ENCODE data around the gene DMXL1. TPM values are rescaled to one million over a fixed set of nuclear protein-coding genes. Genes with fewer than 3 reads are reported as not detected.
"Not testable (repeated sequence)": the region's sequence is repeated elsewhere in the genome, so short reads cannot be mapped to it uniquely, and the experiment has no call there.

Gene DMXL1
- total RNA-seq, 2 experiments from 2014 or later = 31.5 to 33.0 TPM

DNA sequence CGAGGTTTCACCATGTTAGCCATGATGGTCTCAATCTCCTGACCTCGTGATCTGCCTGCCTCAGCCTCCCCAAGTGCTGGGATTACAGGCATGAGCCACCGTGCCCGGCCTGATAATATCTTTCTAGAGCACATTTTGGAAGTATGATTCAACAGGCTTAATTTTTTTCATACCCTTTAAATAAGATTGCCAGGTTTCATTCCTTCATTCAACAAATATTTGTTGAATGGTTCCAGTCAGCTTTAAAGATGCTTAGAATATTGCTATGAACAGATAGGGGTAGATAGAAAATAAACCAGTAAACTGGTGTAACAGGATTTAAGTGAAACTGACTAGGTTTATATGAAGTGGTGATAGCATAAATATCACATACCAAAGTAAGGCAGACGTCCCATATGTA, 41.3 kb downstream of the DMXL1 start:
- POLR2A ChIA-PET = interaction anchor here (0.8 kb wide), 1 partner anchor 32 kb away, joined by 3 read pairs; no protein-coding TSS in a partner anchor
- no peak for DNase-seq
- H3K4me1 Mint-ChIP-seq = no peaks in the 10 kb centered on the region
- CTCF ChIA-PET = no interaction called here
- peaks cover 24% of the 10 kb centered on the region for H3K36me3 Mint-ChIP-seq (ENCODE audit: low read depth)
- H3K4me3 Mint-ChIP-seq = no peak overlapping the region
- no peak overlapping the region for H3K27ac Mint-ChIP-seq
- H3K27me3 Mint-ChIP-seq = no peaks in the 10 kb centered on the region
- no peaks in the 10 kb centered on the region for H3K9me3 Mint-ChIP-seq

DNA sequence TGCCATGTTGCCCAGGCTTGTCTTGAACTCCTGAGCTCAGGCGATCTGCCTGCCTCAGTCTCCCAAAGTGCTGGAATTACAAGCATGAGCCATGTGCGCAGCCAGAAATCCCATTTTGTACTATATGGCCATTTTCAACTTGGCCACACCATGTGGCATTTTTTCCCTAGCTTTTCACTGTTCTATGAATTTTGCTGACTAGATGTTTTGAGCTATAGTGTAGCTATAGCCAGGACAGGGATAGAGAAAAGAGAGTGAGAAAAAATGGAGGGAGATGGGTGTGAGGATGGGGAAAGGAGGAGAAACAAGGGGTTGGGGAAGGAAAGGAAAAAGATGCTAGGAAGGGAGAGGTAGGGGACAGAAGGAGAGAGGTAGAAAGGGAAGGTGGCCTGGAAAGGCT, 46.4 kb downstream of the DMXL1 start:
- Mint-ChIP-seq H3K4me1 (no peaks in the 10 kb centered on the region), H3K27ac (no peak overlapping the region), H3K27me3 (no peaks in the 10 kb centered on the region), H3K9me3 (peaks cover 3% of the 10 kb centered on the region), H3K36me3 (ENCODE audit: low read depth) (peaks cover 45% of the 10 kb centered on the region), H3K4me3 (no peak overlapping the region)
- no peak for DNase-seq
- POLR2A ChIA-PET = no interaction called here
- CTCF ChIA-PET = no interaction called here

DNA sequence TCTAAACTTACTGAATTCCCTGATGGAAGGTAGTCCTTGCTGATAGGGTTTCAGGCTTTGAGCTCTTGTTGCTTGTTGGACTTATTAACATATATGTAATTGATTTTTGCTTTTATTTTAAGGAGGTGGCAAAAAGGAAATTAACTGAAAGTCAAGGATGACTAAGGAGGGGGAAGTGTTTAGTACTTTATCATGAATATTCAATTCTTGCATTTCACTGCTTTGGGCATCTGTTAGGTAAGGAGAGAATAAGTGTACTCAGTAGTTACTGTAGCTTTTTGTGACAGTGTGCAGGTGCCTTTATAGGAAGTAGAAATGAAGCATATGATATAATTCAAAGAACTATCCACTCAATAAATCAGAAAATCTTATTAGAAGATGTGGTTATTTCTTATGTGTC, 47.1 kb downstream of the DMXL1 start:
- Mint-ChIP-seq H3K4me3 (no peak overlapping the region), H3K27me3 (no peaks in the 10 kb centered on the region), H3K4me1 (no peaks in the 10 kb centered on the region), H3K36me3 (ENCODE audit: low read depth) (peaks cover 51% of the 10 kb centered on the region), H3K9me3 (peaks cover 3% of the 10 kb centered on the region), H3K27ac (peak overlapping the region; percentile 23)
- ChIA-PET CTCF (no interaction called here), POLR2A (no interaction called here)
- no peak for DNase-seq

DNA sequence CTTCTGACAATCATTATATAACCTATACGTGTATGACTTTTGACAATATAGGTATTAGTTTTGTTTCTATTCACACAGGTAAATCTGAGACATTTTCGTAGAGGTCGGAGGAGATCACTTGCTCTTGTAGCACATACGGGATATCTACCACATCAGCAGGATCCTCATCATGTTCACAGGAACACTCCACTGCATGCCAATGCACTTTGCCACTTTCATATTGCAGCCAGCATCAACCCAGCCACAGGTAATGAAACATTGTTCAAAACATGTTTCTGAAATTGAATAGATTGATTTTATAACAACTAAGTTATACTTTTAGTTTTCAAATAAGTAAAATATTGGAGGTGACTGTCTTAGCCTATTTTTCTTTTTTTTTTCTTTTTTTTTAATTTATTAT, 50.0 kb downstream of the DMXL1 start:
- ChIA-PET POLR2A (no interaction called here), CTCF (no interaction called here)
- Mint-ChIP-seq H3K27ac (no peak overlapping the region), H3K36me3 (ENCODE audit: low read depth) (peaks cover 58% of the 10 kb centered on the region), H3K4me1 (no peaks in the 10 kb centered on the region), H3K27me3 (no peaks in the 10 kb centered on the region), H3K9me3 (peaks cover 3% of the 10 kb centered on the region), H3K4me3 (no peak overlapping the region)
- DNase-seq = no peak

DNA sequence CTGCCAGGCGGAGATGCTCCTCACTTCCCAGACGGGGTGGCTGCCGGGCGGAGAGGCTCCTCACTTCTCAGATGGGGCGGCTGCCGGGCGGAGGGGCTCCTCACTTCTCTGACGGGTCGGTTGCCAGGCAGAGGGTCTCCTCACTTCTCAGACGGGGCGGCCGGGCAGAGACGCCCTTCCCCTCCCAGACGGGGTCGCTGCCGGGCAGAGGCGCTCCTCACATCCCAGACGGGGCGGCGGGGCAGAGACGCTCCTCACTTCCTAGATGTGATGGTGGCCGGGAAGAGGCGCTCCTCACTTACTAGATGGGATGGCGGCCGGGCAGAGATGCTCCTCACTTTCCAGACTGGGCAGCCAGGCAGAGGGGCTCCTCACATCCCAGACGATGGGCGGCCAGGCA, 51.6 kb downstream of the DMXL1 start:
- POLR2A ChIA-PET, H3K4me3 Mint-ChIP-seq, H3K27ac Mint-ChIP-seq, H3K9me3 Mint-ChIP-seq, DNase-seq, H3K27me3 Mint-ChIP-seq, CTCF ChIA-PET, H3K4me1 Mint-ChIP-seq: not testable (repeated sequence)
- peaks cover 46% of the 10 kb centered on the region for H3K36me3 Mint-ChIP-seq (ENCODE audit: low read depth)

DNA sequence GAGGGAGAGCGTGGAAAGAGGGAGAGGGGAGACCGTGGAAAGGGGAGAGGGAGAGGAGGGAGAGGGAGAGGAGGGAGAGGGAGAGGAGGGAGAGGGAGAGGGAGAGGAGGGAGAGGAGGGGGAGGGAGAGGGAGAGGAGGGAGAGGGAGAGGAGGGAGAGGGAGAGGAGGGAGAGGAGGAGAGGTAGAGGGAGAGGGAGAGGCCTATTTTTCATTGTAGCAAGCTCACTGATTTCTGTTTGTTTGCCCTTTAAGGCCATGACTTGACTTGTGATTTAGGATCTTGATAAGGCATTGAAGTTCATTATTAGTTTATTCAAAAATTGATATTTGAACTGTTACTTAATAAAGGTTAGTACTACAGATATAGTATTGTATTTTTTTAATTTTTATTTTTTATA, 52.4 kb downstream of the DMXL1 start:
- peaks cover 41% of the 10 kb centered on the region for H3K36me3 Mint-ChIP-seq (ENCODE audit: low read depth)
- H3K4me3 Mint-ChIP-seq = no peak overlapping the region
- no peaks in the 10 kb centered on the region for H3K27me3 Mint-ChIP-seq
- H3K4me1 Mint-ChIP-seq = no peaks in the 10 kb centered on the region
- peaks cover 3% of the 10 kb centered on the region for H3K9me3 Mint-ChIP-seq
- H3K27ac Mint-ChIP-seq = no peak overlapping the region
- CTCF ChIA-PET = no interaction called here
- POLR2A ChIA-PET = no interaction called here
- DNase-seq = no peak

DNA sequence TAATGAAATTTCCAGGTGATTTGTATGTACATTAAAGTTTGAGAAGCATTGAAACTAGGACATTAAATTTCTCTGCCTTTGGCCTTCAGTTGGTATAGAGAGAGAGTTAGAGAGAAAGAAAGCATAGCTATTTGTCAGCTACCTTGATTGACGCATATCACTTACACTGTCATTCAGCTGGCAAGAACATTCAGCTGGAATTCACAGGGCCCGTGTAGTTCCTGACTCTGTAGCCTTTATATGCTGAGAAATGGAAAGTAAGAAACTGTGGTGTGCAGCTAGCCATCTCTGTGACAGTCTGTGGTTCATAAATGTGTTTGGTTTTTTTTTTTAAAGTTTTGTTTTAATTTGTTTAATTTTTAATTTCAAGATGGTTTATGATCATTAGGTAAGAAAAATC, 58.9 kb downstream of the DMXL1 start:
- H3K4me3 Mint-ChIP-seq = no peak overlapping the region
- no peak overlapping the region for H3K27ac Mint-ChIP-seq
- POLR2A ChIA-PET = no interaction called here
- H3K27me3 Mint-ChIP-seq = no peaks in the 10 kb centered on the region
- no peaks in the 10 kb centered on the region for H3K9me3 Mint-ChIP-seq
- H3K36me3 Mint-ChIP-seq (ENCODE audit: low read depth) = peaks cover 38% of the 10 kb centered on the region
- no peak for DNase-seq
- CTCF ChIA-PET = no interaction called here
- no peaks in the 10 kb centered on the region for H3K4me1 Mint-ChIP-seq

DNA sequence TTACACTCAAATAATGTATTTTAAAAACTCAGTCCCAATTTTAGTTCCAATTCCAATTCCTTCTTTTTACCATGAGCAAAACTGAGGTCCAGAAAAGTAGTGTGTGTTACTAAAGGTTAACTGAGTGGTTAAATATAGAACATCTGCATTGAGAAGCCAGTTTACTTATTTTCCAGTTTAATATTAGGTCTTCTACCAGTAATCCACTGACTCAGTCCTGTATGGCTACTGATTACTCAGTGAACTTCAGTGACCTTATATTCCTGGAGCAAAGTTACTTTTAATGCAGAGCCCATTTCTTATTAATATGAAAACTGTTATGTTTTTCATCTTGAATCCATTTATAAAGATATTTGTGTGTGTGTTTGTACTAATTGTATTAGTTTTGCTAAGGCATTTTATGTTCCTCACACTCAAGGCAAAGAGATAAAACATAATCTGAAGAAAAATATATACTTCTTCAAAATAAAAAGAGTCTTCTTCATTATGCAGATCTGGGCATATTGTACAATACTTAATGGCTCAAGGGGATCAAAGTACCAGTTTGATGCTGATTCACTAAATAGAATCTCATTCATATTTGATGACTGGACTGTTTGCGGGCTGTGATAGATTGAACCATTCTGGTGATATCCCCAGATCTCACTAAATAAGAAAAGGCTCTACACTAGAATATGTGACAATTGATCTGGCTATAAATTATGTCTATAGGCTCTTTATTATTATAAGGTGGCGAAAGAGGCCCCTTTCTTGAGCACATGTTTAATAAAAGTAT, 60.8 kb downstream of the DMXL1 start:
- Mint-ChIP-seq H3K36me3 (ENCODE audit: low read depth) (peaks cover 55% of the 10 kb centered on the region), H3K4me3 (no peak overlapping the region), H3K9me3 (peaks cover 12% of the 10 kb centered on the region), H3K27ac (no peak overlapping the region), H3K4me1 (no peaks in the 10 kb centered on the region), H3K27me3 (no peaks in the 10 kb centered on the region)
- CTCF ChIA-PET = no interaction called here
- no peak for DNase-seq
- POLR2A ChIA-PET = no interaction called here

DNA sequence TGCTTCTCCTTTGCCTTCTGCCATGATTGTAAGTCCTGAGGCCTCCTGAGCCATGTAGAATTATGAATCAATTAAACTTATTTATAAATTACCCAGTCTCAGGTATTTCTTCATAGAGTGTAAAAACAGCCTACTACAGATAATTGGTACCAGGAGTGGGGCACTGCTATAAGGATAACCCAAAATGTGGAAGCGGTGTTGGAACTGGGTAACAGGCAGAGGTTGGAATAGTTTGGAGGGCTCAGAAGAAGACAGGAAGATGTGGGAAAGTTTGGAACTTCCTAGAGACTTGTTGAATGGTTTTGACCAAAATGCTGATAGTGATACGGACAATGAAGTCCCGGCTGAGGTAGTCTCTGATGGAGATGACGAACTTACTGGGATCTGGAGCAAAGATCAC, 64.9 kb downstream of the DMXL1 start:
- H3K4me3 Mint-ChIP-seq, POLR2A ChIA-PET, H3K27ac Mint-ChIP-seq, DNase-seq, H3K27me3 Mint-ChIP-seq, H3K4me1 Mint-ChIP-seq: not testable (repeated sequence)
- H3K36me3 Mint-ChIP-seq (ENCODE audit: low read depth) = peaks cover 75% of the 10 kb centered on the region
- CTCF ChIA-PET = interaction anchor here (0.6 kb wide), 1 partner anchor 1753 kb away, joined by 4 read pairs; no protein-coding TSS in a partner anchor
- peaks cover 25% of the 10 kb centered on the region for H3K9me3 Mint-ChIP-seq

DNA sequence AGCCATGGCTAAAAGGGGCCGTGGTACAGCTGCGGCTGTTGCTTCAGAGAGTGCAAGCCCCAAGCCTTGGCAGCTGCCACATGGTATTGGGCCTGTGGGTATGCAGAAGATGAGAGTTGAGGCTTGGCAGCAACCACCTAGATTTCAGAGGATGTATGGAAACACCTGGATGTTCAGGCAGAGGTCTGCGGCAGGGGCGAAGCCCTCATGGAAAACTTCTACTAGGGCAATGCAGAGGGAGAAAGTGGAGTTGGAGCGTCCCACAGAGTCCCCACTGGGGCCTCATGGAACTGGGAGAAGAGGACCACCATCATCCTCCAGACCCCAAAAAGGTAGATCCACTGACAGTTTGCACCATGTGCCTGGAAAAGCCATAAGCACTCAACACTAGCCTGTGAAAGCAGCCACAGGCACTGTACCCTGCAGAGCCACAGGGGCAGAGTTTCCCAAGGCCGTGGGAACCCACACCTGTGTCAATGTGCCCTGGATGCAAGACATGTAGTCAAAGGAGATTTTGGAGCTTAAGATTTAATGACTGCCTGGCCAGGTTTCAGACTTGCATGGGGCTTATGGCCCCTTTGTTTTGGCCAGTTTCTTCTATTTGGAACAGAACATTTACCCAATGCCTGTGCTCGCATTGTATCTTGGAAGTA, 65.9 kb downstream of the DMXL1 start:
- CTCF ChIA-PET = no interaction called here
- no peaks in the 10 kb centered on the region for H3K4me1 Mint-ChIP-seq

DNA sequence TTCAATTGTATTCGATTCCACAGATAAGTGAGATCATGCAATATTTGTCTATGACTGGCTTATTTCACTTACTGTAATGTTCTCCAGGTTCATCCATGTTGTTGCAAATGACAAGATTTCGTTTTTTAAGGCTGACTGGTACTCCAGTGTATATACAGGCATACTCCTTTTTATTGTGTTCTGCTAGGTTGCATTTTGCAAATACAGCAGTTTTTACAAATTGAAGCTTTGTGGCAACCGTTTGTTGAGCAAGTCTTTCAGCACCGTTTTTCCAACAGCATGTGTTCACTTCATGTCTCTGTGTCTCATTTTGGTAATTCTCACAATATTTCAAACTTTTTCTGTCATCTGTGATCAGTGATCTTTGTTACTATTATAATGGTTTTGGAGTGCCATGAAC, 82.7 kb downstream of the DMXL1 start:
- H3K27me3 Mint-ChIP-seq = no peaks in the 10 kb centered on the region
- ChIA-PET CTCF (interaction anchor here (1.0 kb wide), 1 partner anchor 258 kb away, joined by 3 read pairs; no protein-coding TSS in a partner anchor), POLR2A (no interaction called here)
- no peak overlapping the region for H3K4me3 Mint-ChIP-seq
- H3K36me3 Mint-ChIP-seq (ENCODE audit: low read depth) = peaks cover 54% of the 10 kb centered on the region
- H3K27ac Mint-ChIP-seq = no peak overlapping the region
- peaks cover 5% of the 10 kb centered on the region for H3K9me3 Mint-ChIP-seq
- DNase-seq = no peak
- H3K4me1 Mint-ChIP-seq = no peaks in the 10 kb centered on the region

More for the DNA sequence above, 65.9 kb downstream of the DMXL1 start:
- DNase-seq = no peak
- Mint-ChIP-seq H3K36me3 (ENCODE audit: low read depth) (peaks cover 75% of the 10 kb centered on the region), H3K27me3 (no peaks in the 10 kb centered on the region), H3K9me3 (peaks cover 25% of the 10 kb centered on the region), H3K27ac (no peak overlapping the region), H3K4me3 (no peak overlapping the region)
- POLR2A ChIA-PET = no interaction called here

DNA sequence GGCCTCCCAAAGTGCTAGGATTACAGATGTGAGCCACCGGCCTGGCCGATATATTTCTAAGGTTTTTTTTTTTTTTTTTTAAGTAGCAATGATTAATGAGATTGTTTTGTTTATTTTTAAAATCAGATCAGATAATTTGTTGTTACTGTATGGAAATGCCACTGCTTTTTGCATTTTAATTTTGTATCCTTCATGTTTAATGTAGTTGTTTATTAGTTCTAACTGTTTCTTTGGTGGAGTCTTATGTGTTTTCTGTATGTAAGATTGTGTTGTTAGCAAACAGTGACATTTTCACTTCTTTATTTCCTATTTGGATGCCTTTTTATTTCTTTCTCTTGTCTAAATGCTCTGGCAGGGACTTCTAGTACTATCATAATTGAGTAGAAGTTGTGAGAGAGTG, 87.3 kb downstream of the DMXL1 start:
- DNase-seq = no peak
- CTCF ChIA-PET = no interaction called here
- POLR2A ChIA-PET = no interaction called here
- no peak overlapping the region for H3K27ac Mint-ChIP-seq
- H3K4me3 Mint-ChIP-seq = no peak overlapping the region
- H3K36me3 Mint-ChIP-seq (ENCODE audit: low read depth) = peaks cover 44% of the 10 kb centered on the region
- H3K9me3 Mint-ChIP-seq = peaks cover 6% of the 10 kb centered on the region
- H3K4me1 Mint-ChIP-seq = no peaks in the 10 kb centered on the region
- no peaks in the 10 kb centered on the region for H3K27me3 Mint-ChIP-seq

DNA sequence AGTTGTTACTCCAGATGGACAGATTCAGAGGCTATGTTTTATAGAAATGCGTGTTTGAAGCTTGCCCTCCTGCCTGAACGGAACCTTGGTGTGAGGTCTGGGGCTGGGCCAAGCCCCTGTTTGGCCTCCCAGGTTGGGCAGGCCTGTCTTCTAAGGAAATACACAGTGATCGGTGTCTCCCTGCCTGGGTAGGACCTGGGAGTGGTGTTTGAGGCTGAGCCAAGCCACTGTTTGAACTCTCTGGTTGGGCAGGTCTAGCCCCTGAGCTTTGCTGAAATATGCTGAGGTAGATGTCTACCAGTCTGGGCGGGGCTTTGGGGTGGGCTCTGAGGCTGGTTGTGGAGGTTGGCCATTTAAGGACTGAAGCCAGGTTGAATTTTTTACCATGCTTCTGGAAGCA, 90.5 kb downstream of the DMXL1 start:
- Mint-ChIP-seq H3K36me3 (ENCODE audit: low read depth) (peaks cover 43% of the 10 kb centered on the region), H3K9me3 (peaks cover 6% of the 10 kb centered on the region)

DNA sequence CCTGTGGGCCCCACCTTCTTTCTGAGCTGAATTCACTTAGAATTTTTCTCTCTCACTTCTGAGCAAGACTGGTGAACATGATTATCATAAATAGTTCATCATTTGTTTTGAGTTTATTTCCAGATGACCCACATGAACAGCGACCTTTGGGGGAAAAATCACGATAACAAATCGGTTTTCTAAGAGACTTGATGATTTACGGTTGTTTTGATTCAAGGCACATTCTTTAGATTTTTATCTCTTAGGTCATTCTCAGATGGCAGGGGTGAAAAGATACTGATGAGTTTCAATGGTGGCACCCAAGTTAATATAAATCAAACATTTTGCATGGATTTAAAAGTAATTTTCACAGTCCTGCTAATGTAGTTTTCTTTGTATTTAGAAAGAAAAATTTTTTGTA, 95.1 kb downstream of the DMXL1 start:
- no peak for DNase-seq
- peaks cover 5% of the 10 kb centered on the region for H3K4me1 Mint-ChIP-seq
- no peak overlapping the region for H3K27ac Mint-ChIP-seq
- ChIA-PET CTCF (no interaction called here), POLR2A (no interaction called here)
- H3K9me3 Mint-ChIP-seq = no peaks in the 10 kb centered on the region
- no peaks in the 10 kb centered on the region for H3K27me3 Mint-ChIP-seq
- peaks cover 31% of the 10 kb centered on the region for H3K36me3 Mint-ChIP-seq (ENCODE audit: low read depth)
- no peak overlapping the region for H3K4me3 Mint-ChIP-seq

More for the DNA sequence above, 90.5 kb downstream of the DMXL1 start:
- Mint-ChIP-seq H3K27ac (no peak overlapping the region), H3K4me1 (no peaks in the 10 kb centered on the region), H3K27me3 (no peaks in the 10 kb centered on the region), H3K4me3 (no peak overlapping the region)
- no peak for DNase-seq
- POLR2A ChIA-PET = no interaction called here
- CTCF ChIA-PET = no interaction called here

Data from activated CD4-positive, alpha-beta memory T cell treated with anti-CD3 and anti-CD28 coated beads, Interleukin-2, amount 10 ng/mL, durations not matched to agents 7 days and 5 days (primary cell).